Measurements from ENCODE around the gene ADK.
"Not testable (repeated sequence)": the region's sequence is repeated elsewhere in the genome, so short reads cannot be mapped to it uniquely, and the experiment has no call there.

DNA sequence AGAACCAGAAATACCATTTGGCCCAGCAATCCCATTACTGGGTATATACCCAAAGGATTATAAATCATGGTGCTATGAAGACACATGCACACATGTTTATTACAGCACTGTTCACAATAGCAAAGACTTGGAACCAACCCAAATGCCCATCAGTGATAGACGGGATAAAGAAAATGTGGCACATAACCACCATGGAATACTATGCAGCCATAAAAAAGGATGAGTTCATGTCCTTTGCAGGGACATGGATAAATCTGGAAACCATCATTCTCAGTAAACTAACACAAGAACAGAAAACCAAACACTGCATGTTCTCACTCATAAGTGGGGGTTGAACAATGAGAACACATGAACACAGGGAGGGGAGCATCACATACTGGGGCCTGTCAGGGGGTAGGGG, 306.5 kb downstream of the ADK start:
- TF ChIP-seq, protein P1, sequence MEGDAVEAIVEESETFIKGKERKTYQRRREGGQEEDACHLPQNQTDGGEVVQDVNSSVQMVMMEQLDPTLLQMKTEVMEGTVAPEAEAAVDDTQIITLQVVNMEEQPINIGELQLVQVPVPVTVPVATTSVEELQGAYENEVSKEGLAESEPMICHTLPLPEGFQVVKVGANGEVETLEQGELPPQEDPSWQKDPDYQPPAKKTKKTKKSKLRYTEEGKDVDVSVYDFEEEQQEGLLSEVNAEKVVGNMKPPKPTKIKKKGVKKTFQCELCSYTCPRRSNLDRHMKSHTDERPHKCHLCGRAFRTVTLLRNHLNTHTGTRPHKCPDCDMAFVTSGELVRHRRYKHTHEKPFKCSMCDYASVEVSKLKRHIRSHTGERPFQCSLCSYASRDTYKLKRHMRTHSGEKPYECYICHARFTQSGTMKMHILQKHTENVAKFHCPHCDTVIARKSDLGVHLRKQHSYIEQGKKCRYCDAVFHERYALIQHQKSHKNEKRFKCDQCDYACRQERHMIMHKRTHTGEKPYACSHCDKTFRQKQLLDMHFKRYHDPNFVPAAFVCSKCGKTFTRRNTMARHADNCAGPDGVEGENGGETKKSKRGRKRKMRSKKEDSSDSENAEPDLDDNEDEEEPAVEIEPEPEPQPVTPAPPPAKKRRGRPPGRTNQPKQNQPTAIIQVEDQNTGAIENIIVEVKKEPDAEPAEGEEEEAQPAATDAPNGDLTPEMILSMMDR (IDR thresholded peaks at IDR 0.05; ENCODE audit: insufficient read depth, low read depth, low read length) = not testable (repeated sequence)
- TF ChIP-seq EZH2 (IDR thresholded peaks at IDR 0.05; ENCODE audit: insufficient read depth, low read length) = not testable (repeated sequence)
